ENCODE results near the gene CYGB.

DNA sequence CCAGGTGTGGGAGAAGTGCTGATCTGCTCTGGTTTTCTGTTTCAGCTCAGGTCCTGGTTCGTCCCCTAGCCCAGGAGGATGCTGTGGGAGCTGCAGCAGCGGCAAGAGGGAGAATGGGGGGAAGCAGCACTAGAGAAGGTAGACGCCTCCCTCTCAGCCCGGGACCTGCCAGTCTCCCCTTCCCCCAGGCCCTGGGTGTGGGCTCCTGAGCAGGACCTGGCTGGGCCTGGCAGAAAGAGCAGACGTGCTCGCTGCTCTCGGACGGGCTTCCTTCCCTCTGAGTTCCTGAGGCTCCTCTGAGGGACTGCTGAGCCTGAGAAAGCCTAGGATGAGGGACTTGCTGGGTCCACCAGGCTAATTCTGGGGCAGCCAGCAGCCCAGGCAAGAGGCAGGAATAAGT is 5.5 kb upstream of the CYGB start:
- TF ChIP-seq, protein P1, sequence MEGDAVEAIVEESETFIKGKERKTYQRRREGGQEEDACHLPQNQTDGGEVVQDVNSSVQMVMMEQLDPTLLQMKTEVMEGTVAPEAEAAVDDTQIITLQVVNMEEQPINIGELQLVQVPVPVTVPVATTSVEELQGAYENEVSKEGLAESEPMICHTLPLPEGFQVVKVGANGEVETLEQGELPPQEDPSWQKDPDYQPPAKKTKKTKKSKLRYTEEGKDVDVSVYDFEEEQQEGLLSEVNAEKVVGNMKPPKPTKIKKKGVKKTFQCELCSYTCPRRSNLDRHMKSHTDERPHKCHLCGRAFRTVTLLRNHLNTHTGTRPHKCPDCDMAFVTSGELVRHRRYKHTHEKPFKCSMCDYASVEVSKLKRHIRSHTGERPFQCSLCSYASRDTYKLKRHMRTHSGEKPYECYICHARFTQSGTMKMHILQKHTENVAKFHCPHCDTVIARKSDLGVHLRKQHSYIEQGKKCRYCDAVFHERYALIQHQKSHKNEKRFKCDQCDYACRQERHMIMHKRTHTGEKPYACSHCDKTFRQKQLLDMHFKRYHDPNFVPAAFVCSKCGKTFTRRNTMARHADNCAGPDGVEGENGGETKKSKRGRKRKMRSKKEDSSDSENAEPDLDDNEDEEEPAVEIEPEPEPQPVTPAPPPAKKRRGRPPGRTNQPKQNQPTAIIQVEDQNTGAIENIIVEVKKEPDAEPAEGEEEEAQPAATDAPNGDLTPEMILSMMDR (optimal IDR thresholded peaks at IDR 0.05 in 1 of 3, IDR thresholded peaks at IDR 0.05 in 1 of 3, conservative IDR thresholded peaks at IDR 0.05 in 1 of 3; ENCODE audit: extremely low read depth in 1 of 3, insufficient read depth in 2 of 3, low read length in 3 of 3): no peak
- TF ChIP-seq EZH2 (IDR thresholded peaks at IDR 0.05; ENCODE audit: low read length): no peak
